ENCODE data around the gene MARCHF3.
"Not testable (repeated sequence)": the region's sequence is repeated elsewhere in the genome, so short reads cannot be mapped to it uniquely, and the experiment has no call there.

MARCHF3 gene

GRCh38 chr5:126847456-126847820 is 182.9 kb downstream of the MARCHF3 start:
- Histone ChIP-seq H3K27ac (ENCODE audit: low read depth, low read length, poor library complexity, severe bottlenecking) (no peak overlapping the region), H3K9me3 (ENCODE audit: low read length) (no peaks in the 10 kb centered on the region), H4K20me1 (ENCODE audit: insufficient read depth, low read length) (no peaks in the 10 kb centered on the region), H3K9ac (ENCODE audit: low read length) (no peak overlapping the region), H3K4me2 (ENCODE audit: low read length) (no peak overlapping the region), H2AFZ (ENCODE audit: low read length) (no peak overlapping the region), H3F3A (ENCODE audit: insufficient read depth, low read length) (no peaks in the 10 kb centered on the region), H3K79me2 (ENCODE audit: insufficient read depth, low read length) (no peaks in the 10 kb centered on the region), H3K9me2 (ENCODE audit: low read depth, low read length) (no peaks in the 10 kb centered on the region), H3K27me3 (ENCODE audit: insufficient read depth, low read length) (no peaks in the 10 kb centered on the region), H3K36me3 (ENCODE audit: insufficient read depth, low read length) (no peaks in the 10 kb centered on the region), H3K4me1 (ENCODE audit: insufficient read depth, low read length, severe bottlenecking) (peaks cover 24% of the 10 kb centered on the region), H3K4me3 (ENCODE audit: low read depth, low read length, poor library complexity, severe bottlenecking) (no peak overlapping the region)
- TF ChIP-seq EZH2 (IDR thresholded peaks at IDR 0.05; ENCODE audit: borderline replicate concordance, low read length) (no peak), CTCF (IDR thresholded peaks at IDR 0.05; ENCODE audit: low read length) (no peak)

- Histone ChIP-seq H3K79me2 (ENCODE audit: insufficient read depth, low read length) (no peaks in the 10 kb centered on the region), H3F3A (ENCODE audit: insufficient read depth, low read length) (no peaks in the 10 kb centered on the region), H2AFZ (ENCODE audit: low read length) (no peak overlapping the region), H3K4me2 (ENCODE audit: low read length) (no peak overlapping the region), H3K4me1 (ENCODE audit: insufficient read depth, low read length, severe bottlenecking) (peaks cover 19% of the 10 kb centered on the region), H3K4me3 (ENCODE audit: low read depth, low read length, poor library complexity, severe bottlenecking) (no peak overlapping the region), H3K27me3 (ENCODE audit: insufficient read depth, low read length) (no peaks in the 10 kb centered on the region), H3K36me3 (ENCODE audit: insufficient read depth, low read length) (no peaks in the 10 kb centered on the region), H3K27ac (ENCODE audit: low read depth, low read length, poor library complexity, severe bottlenecking) (no peak overlapping the region), H4K20me1 (ENCODE audit: insufficient read depth, low read length) (no peaks in the 10 kb centered on the region), H3K9ac (ENCODE audit: low read length) (no peak overlapping the region), H3K9me3 (ENCODE audit: low read length) (no peaks in the 10 kb centered on the region), H3K9me2 (ENCODE audit: low read depth, low read length) (no peaks in the 10 kb centered on the region)
- TF ChIP-seq EZH2 (IDR thresholded peaks at IDR 0.05; ENCODE audit: borderline replicate concordance, low read length) = no peak
These were observed 183.5 kb downstream of the MARCHF3 start for GRCh38 chr5:126846744-126847455.

- no peaks in the 10 kb centered on the region for H3K9me3 ChIP-seq (ENCODE audit: low read length)
- H3K27me3 ChIP-seq (ENCODE audit: insufficient read depth, low read length) = no peaks in the 10 kb centered on the region
- no peaks in the 10 kb centered on the region for H3K36me3 ChIP-seq (ENCODE audit: insufficient read depth, low read length)
- no peak overlapping the region for H2AFZ ChIP-seq (ENCODE audit: low read length)
- peaks cover 14% of the 10 kb centered on the region for H3K4me1 ChIP-seq (ENCODE audit: insufficient read depth, low read length, severe bottlenecking)
- no peaks in the 10 kb centered on the region for H4K20me1 ChIP-seq (ENCODE audit: insufficient read depth, low read length)
- TF ChIP-seq EZH2 (IDR thresholded peaks at IDR 0.05; ENCODE audit: borderline replicate concordance, low read length) (no peak), CTCF (IDR thresholded peaks at IDR 0.05; ENCODE audit: low read length) (no peak)
- H3K9me2 ChIP-seq (ENCODE audit: low read depth, low read length) = no peaks in the 10 kb centered on the region
- no peak overlapping the region for H3K27ac ChIP-seq (ENCODE audit: low read depth, low read length, poor library complexity, severe bottlenecking)
- H3K4me2 ChIP-seq (ENCODE audit: low read length) = no peak overlapping the region
- H3K9ac ChIP-seq (ENCODE audit: low read length) = no peak overlapping the region; the same call in 1 of the 2 replicates
- no peaks in the 10 kb centered on the region for H3K79me2 ChIP-seq (ENCODE audit: insufficient read depth, low read length)
- H3F3A ChIP-seq (ENCODE audit: insufficient read depth, low read length) = no peaks in the 10 kb centered on the region
- no peak overlapping the region for H3K4me3 ChIP-seq (ENCODE audit: low read depth, low read length, poor library complexity, severe bottlenecking)
These were observed 184.0 kb downstream of the MARCHF3 start for GRCh38 chr5:126846344-126846743.

GRCh38 chr5:126845470-126846070 is 184.8 kb downstream of the MARCHF3 start:
- not testable (repeated sequence) for H3K9me3 ChIP-seq (ENCODE audit: low read length); H3K36me3 ChIP-seq (ENCODE audit: insufficient read depth, low read length); H3K27me3 ChIP-seq (ENCODE audit: insufficient read depth, low read length); H4K20me1 ChIP-seq (ENCODE audit: insufficient read depth, low read length); H3K79me2 ChIP-seq (ENCODE audit: insufficient read depth, low read length); H3K9me2 ChIP-seq (ENCODE audit: low read depth, low read length); H2AFZ ChIP-seq (ENCODE audit: low read length); H3F3A ChIP-seq (ENCODE audit: insufficient read depth, low read length); H3K4me1 ChIP-seq (ENCODE audit: insufficient read depth, low read length, severe bottlenecking)
- Histone ChIP-seq H3K4me3 (ENCODE audit: low read depth, low read length, poor library complexity, severe bottlenecking) (peak overlapping the region; percentile 20), H3K9ac (ENCODE audit: low read length) (peak overlapping the region; percentile 55; the same call in 1 of the 2 replicates), H3K4me2 (ENCODE audit: low read length) (peak overlapping the region; percentile 45), H3K27ac (ENCODE audit: low read depth, low read length, poor library complexity, severe bottlenecking) (peak overlapping the region; percentile 82)

- H3K79me2 ChIP-seq (ENCODE audit: insufficient read depth, low read length); H3K9ac ChIP-seq (ENCODE audit: low read length); H2AFZ ChIP-seq (ENCODE audit: low read length); H4K20me1 ChIP-seq (ENCODE audit: insufficient read depth, low read length); H3K9me3 ChIP-seq (ENCODE audit: low read length); H3K9me2 ChIP-seq (ENCODE audit: low read depth, low read length); H3K36me3 ChIP-seq (ENCODE audit: insufficient read depth, low read length); H3K27me3 ChIP-seq (ENCODE audit: insufficient read depth, low read length); H3F3A ChIP-seq (ENCODE audit: insufficient read depth, low read length); H3K4me2 ChIP-seq (ENCODE audit: low read length); H3K27ac ChIP-seq (ENCODE audit: low read depth, low read length, poor library complexity, severe bottlenecking); H3K4me3 ChIP-seq (ENCODE audit: low read depth, low read length, poor library complexity, severe bottlenecking); H3K4me1 ChIP-seq (ENCODE audit: insufficient read depth, low read length, severe bottlenecking): not testable (repeated sequence)
These were observed 187.0 kb downstream of the MARCHF3 start for GRCh38 chr5:126843375-126843774.

GRCh38 chr5:126839407-126839806 is 191.0 kb downstream of the MARCHF3 start:
- H3K4me3 ChIP-seq (ENCODE audit: low read depth, low read length, poor library complexity, severe bottlenecking); H3K4me2 ChIP-seq (ENCODE audit: low read length); H3K4me1 ChIP-seq (ENCODE audit: insufficient read depth, low read length, severe bottlenecking); H3F3A ChIP-seq (ENCODE audit: insufficient read depth, low read length); H3K79me2 ChIP-seq (ENCODE audit: insufficient read depth, low read length); H4K20me1 ChIP-seq (ENCODE audit: insufficient read depth, low read length); H2AFZ ChIP-seq (ENCODE audit: low read length); H3K27ac ChIP-seq (ENCODE audit: low read depth, low read length, poor library complexity, severe bottlenecking); H3K27me3 ChIP-seq (ENCODE audit: insufficient read depth, low read length); H3K9me3 ChIP-seq (ENCODE audit: low read length); H3K9ac ChIP-seq (ENCODE audit: low read length); H3K9me2 ChIP-seq (ENCODE audit: low read depth, low read length): not testable (repeated sequence)
- peaks cover 40% of the 10 kb centered on the region for H3K36me3 ChIP-seq (ENCODE audit: insufficient read depth, low read length)

All from OCI-LY1 (cell line).